Fibroblast of skin of left biceps (primary cell): ENCODE measurements around the gene ZNF701.
"Not testable (repeated sequence)": the region's sequence is repeated elsewhere in the genome, so short reads cannot be mapped to it uniquely, and the experiment has no call there.

Source experiments
- DNase-seq, 2 experiments: peaks; one replicate each; pipeline ENCODE4 v3.0.0-alpha.2; 2013; ENCODE audit warnings: low read depth in 2 of 2

Gene ZNF701

GRCh38 chr19:52566588-52566987, 3.5 kb upstream of the ZNF701 start:
- no peak for DNase-seq

- DNase-seq: no peak
Measured at GRCh38 chr19:52567921-52568320, 2.2 kb upstream of the ZNF701 start.

GRCh38 chr19:52569638-52569999, 468 bp upstream of the ZNF701 start:
- not testable (repeated sequence) for DNase-seq

- no peak for DNase-seq
Measured at GRCh38 chr19:52584736-52585440, 14.8 kb downstream of the ZNF701 start.

- DNase-seq: no peak
Measured at GRCh38 chr19:52585604-52586003, 15.5 kb downstream of the ZNF701 start.

GRCh38 chr19:52590728-52591127, 20.6 kb downstream of the ZNF701 start:
- DNase-seq: no peak

DNA sequence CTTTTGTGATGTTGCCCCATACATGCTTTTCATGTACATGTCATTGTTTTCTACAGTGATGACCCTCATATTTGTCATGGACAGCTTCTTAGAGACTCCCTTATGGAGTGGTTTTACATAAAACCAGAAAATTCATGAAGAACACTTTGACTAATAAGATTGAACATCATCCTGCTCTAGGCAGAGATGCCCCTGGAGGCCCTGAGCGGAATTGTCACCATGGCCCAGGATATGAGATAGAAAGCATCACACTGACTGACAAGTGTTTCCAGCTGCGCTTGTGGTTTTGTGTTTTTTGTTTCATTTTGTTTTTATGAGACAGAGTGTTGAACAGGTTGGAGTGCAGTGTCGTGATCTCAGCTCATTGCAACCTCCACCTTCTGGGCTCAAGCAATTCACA, 22.2 kb downstream of the ZNF701 start:
- DNase-seq: no peak

GRCh38 chr19:52593441-52593840, 23.4 kb downstream of the ZNF701 start:
- not testable (repeated sequence) for DNase-seq

- no peak for DNase-seq
Measured at GRCh38 chr19:52599241-52599640, 29.2 kb downstream of the ZNF701 start.

DNA sequence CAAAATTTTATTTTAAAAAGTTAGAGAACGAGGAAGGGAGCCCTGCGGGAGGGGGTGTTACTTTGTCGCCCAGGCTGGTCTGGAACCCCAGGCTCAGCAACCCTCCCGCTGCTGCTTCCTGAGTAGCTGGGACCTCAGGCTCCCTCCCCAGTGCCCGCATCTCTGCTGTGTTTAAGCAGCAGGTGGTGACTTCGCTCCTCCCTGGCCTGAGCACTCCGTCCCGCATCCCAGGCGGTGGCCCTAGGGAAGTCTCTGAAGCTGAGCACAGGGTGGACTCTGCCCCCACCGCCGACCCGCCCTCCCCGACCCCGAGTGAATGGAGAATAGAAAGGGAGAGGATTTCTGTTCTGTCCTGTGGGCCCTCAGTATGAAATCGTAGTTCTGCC, 30.5 kb downstream of the ZNF701 start:
- no peak for DNase-seq

GRCh38 chr19:52601025-52601973, 31.2 kb downstream of the ZNF701 start:
- peak; percentile 61 to 68 for DNase-seq

- DNase-seq: not testable (repeated sequence)
Measured at GRCh38 chr19:52601974-52602366, 31.9 kb downstream of the ZNF701 start.

GRCh38 chr19:52602941-52603340, 32.9 kb downstream of the ZNF701 start:
- DNase-seq: no peak

DNA sequence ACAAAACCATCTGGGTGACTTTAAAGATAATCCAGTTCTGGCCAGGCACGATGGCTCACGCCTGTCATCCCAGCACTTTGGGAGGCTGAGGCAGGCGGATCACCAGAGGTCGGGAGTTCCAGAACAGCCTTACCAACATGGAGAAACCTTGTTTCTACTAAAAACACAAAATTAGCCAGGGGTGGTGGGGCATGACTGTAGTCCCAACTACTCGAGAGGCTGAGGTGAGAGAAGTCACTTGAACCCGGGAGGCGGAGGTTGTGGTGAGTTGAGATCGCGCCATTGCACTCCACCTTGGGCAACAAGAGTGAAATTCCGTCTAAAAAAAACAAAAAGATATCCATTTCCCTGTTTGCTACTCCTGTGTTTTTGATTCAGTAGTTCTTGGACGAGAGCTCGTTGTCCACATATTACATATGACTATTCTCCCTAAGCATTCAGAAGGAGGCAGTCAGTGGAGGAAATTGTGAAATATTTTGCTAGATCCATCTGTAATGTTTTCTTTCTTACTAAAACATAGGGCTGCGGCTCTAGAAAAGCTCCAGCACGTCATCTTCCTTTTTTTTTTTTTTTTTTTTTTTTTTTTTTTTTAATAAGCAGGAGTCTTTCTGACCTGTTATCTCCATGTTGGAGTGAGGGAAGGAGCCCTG, 33.6 kb downstream of the ZNF701 start:
- no peak for DNase-seq

DNA sequence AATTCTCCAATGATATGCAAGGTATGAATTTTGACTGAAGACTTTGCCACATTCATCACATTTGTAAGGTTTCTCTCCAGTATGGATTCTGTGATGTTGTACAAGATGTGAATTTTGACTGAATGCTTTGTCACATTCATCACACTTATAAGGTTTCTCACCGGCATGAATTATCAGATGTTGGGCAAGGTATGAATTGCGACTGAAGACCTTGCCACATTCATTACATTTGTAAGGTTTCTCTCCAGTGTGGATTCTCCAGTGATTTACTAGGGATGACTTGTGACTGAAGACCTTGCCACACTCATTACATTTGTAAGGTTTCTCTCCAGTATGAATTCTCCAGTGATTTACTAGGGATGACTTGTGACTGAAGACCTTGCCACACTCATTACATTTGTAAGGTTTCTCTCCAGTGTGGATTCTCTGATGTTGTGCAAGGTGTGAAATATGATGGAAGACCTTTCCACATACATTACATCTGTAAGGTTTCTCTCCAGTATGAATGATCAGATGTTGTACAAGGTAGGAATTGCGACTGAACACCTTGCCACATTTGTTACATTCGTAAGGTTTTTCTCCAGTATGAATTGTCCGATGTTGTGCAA, 43.3 kb downstream of the ZNF701 start:
- no peak for DNase-seq

DNA sequence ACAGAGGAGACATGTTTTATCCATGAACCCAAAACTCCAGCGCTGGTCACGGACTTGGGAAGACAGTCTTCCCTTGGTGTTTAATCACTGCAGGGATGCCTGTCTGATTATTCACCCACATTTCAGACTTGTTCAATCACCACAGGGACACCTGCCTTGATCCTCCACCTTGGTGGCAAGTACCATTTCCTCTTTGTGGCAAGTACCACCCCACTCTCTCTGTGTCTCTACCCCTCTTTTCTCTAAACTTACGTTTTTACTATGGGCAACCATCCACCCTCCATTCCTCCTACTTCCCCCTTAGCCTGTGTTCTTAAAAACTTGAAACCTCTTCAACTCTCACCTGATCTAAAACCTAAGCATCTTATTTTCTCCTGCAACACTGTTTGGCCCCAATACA, 51.3 kb downstream of the ZNF701 start:
- DNase-seq: no peak

- DNase-seq: no peak
Measured at GRCh38 chr19:52622261-52622660, 52.2 kb downstream of the ZNF701 start.

GRCh38 chr19:52626915-52627314, 56.8 kb downstream of the ZNF701 start:
- no peak for DNase-seq

GRCh38 chr19:52627441-52627840, 57.4 kb downstream of the ZNF701 start:
- DNase-seq: not testable (repeated sequence)

- no peak for DNase-seq
Measured at GRCh38 chr19:52635786-52636570, 65.9 kb downstream of the ZNF701 start.
